ENCODE measurements around the gene MAP2K6. TPM values are rescaled to one million over a fixed set of nuclear protein-coding genes. Genes with fewer than 3 reads are reported as not detected.

MAP2K6 gene
- total RNA-seq, 1 experiment from 2014 or later = 12.2 TPM

DNA sequence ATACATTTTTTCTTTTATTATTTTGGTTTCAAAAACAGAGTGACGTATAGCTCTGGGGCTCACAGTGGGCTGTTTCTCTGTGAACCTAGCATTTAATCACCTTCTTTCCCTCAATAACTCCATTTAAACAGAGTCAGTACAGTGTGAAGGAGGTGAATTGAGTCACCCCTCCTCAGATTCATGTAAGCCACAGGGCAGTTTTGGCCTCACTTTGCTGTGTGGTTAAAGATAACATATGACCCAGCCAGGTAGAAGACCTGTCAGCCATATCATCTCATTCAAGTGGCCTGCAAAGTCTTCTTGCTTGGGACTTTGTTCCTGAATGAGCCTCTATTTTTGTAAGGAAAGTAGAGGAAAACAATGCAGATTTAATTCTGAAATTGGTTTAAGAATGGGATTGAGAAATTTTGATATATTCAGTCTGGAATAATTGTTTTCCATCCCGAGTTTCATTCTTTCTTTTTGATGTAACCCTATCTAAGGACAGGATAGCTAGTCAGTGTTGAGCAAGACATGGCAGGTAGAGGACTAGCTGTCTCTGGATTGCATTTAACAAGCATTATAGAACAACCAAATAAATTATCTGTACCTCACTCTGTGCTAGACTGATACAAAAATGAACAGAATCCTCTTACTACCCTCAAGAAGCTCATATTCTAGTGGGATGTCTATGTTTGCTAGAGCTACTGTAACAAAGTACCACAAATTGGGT lies 13.1 kb downstream of the MAP2K6 start:
- Histone ChIP-seq H3K36me3 (ENCODE audit: low read depth, low read length) (no peaks in the 10 kb centered on the region), H3F3A (ENCODE audit: low read length, unreplicated experiment) (no peaks in the 10 kb centered on the region), H3K9ac (ENCODE audit: low read length) (no peak overlapping the region), H3K27me3 (ENCODE audit: low read length) (no peaks in the 10 kb centered on the region), H2AFZ (ENCODE audit: low read length) (no peak overlapping the region), H3K4me3 (ENCODE audit: low read length) (no peak overlapping the region), H3K27ac (ENCODE audit: low read length) (no peak overlapping the region), H3K4me2 (ENCODE audit: low read length) (no peak overlapping the region), H3K4me1 (ENCODE audit: insufficient read depth, low read length) (peaks cover 11% of the 10 kb centered on the region), H3K79me2 (ENCODE audit: low read length) (no peaks in the 10 kb centered on the region), H4K20me1 (ENCODE audit: low read length) (no peaks in the 10 kb centered on the region), H3K9me2 (replicated peaks; ENCODE audit: low read length) (no peaks in the 10 kb centered on the region), H3K9me3 (ENCODE audit: low read length) (no peaks in the 10 kb centered on the region)
- no TSS peak for BruUV-seq (replicated peaks)
- DNase-seq (no peak), ATAC-seq (no peak)
- POLR2A ChIA-PET (ENCODE audit: unreplicated experiment) = no interaction called here
- TF ChIP-seq EZH2 (IDR thresholded peaks at IDR 0.05; ENCODE audit: low read length, unreplicated experiment) (no peak), EZH2phosphoT487 (IDR thresholded peaks at IDR 0.05; ENCODE audit: borderline replicate concordance, low read length) (no peak)
- TF ChIP-seq, protein P1, sequence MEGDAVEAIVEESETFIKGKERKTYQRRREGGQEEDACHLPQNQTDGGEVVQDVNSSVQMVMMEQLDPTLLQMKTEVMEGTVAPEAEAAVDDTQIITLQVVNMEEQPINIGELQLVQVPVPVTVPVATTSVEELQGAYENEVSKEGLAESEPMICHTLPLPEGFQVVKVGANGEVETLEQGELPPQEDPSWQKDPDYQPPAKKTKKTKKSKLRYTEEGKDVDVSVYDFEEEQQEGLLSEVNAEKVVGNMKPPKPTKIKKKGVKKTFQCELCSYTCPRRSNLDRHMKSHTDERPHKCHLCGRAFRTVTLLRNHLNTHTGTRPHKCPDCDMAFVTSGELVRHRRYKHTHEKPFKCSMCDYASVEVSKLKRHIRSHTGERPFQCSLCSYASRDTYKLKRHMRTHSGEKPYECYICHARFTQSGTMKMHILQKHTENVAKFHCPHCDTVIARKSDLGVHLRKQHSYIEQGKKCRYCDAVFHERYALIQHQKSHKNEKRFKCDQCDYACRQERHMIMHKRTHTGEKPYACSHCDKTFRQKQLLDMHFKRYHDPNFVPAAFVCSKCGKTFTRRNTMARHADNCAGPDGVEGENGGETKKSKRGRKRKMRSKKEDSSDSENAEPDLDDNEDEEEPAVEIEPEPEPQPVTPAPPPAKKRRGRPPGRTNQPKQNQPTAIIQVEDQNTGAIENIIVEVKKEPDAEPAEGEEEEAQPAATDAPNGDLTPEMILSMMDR (conservative IDR thresholded peaks at IDR 0.05; ENCODE audit: low read depth, low read length) = no peak
- intact Hi-C loops (cut with micrococcal nuclease) = no loop called here
- CTCF ChIA-PET = no interaction called here

DNA sequence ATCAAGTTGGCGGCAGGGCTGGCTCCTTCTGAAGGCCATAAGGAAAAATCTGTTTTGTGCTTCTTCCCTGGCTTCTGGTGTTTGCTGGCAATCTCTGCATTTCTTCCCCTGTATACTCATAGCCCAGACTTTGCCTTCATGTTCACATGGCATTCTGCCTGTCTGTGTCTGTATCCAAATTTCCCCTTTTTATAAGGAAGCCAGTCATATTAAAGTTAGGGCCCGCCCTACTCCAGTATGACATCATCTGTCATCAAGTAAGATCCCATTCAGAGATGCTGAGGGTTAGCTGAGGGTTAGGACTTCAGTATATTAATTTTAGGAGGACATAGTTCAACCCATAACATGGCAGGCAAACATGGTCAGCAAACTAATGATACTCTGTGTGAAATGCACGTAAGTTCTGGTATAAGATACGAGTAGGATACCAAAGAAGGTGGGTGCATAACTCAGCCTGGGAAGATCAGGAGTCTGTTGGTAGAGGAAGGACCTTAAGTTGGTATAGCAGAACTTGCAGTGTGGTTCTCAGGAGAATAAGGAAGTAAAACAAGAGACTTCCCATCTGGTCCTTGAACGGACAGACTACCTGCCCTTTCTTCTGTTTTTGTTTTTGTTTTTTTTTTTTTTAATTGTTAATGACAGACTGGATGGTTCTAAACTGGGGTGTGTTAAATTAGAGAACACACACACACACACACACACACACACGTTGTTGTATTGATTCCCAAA lies 13.9 kb downstream of the MAP2K6 start:
- ChIA-PET CTCF (interaction anchor here (0.5 kb wide), 1 partner anchor 740 kb away, joined by 4 read pairs; no protein-coding TSS in a partner anchor), POLR2A (ENCODE audit: unreplicated experiment) (no interaction called here)
- ATAC-seq (no peak), DNase-seq (no peak)
- no TSS peak for BruUV-seq (replicated peaks)
- Histone ChIP-seq H3K36me3 (ENCODE audit: low read depth, low read length) (no peaks in the 10 kb centered on the region), H3K27ac (ENCODE audit: low read length) (no peak overlapping the region), H3K4me1 (ENCODE audit: insufficient read depth, low read length) (peaks cover 7% of the 10 kb centered on the region), H3K4me2 (ENCODE audit: low read length) (no peak overlapping the region), H3K9ac (ENCODE audit: low read length) (no peak overlapping the region), H3K4me3 (ENCODE audit: low read length) (no peak overlapping the region), H2AFZ (ENCODE audit: low read length) (no peak overlapping the region), H3K79me2 (ENCODE audit: low read length) (no peaks in the 10 kb centered on the region), H3F3A (ENCODE audit: low read length, unreplicated experiment) (no peaks in the 10 kb centered on the region), H3K9me3 (ENCODE audit: low read length) (no peaks in the 10 kb centered on the region), H3K27me3 (ENCODE audit: low read length) (no peaks in the 10 kb centered on the region), H4K20me1 (ENCODE audit: low read length) (no peaks in the 10 kb centered on the region), H3K9me2 (replicated peaks; ENCODE audit: low read length) (no peaks in the 10 kb centered on the region)
- intact Hi-C loops (cut with micrococcal nuclease) = no loop called here
- TF ChIP-seq EZH2phosphoT487 (IDR thresholded peaks at IDR 0.05; ENCODE audit: borderline replicate concordance, low read length) (no peak), EZH2 (IDR thresholded peaks at IDR 0.05; ENCODE audit: low read length, unreplicated experiment) (no peak)
- TF ChIP-seq, protein P1 (conservative IDR thresholded peaks at IDR 0.05; ENCODE audit: low read depth, low read length) = no peak

DNA sequence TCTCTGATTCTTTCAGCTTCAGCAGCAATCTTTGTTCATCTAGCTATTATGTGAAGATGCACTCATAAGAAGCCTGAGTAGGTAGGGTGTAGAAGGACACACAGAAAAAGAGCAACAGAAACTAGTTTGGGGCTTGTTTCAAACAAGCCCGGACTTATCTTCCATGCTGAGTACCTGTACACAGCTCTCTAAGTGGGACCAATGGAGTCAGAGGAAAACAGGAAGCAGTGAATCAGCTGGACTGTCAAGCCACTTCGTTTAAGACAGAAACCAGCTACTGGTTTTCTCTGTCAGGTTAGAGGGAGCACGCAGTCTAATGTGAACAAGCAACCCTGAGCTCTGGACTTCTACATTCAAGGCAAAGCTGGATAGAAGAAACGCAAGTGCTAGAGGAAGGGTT lies 16.0 kb downstream of the MAP2K6 start:
- Histone ChIP-seq H3K27ac (ENCODE audit: low read length) (no peak overlapping the region), H3K9me2 (replicated peaks; ENCODE audit: low read length) (no peaks in the 10 kb centered on the region), H3K4me2 (ENCODE audit: low read length) (no peak overlapping the region), H3K9ac (ENCODE audit: low read length) (no peak overlapping the region), H3K4me3 (ENCODE audit: low read length) (no peak overlapping the region), H3K27me3 (ENCODE audit: low read length) (no peaks in the 10 kb centered on the region), H3K4me1 (ENCODE audit: insufficient read depth, low read length) (peaks cover 5% of the 10 kb centered on the region), H4K20me1 (ENCODE audit: low read length) (no peaks in the 10 kb centered on the region), H3K9me3 (ENCODE audit: low read length) (no peaks in the 10 kb centered on the region), H3F3A (ENCODE audit: low read length, unreplicated experiment) (no peaks in the 10 kb centered on the region), H3K36me3 (ENCODE audit: low read depth, low read length) (no peaks in the 10 kb centered on the region), H3K79me2 (ENCODE audit: low read length) (no peaks in the 10 kb centered on the region), H2AFZ (ENCODE audit: low read length) (no peak overlapping the region)
- BruUV-seq (replicated peaks) = no TSS peak
- ChIA-PET POLR2A (ENCODE audit: unreplicated experiment) (no interaction called here), CTCF (interaction anchor here (1.2 kb wide), 1 partner anchor 96 kb away, joined by 4 read pairs; no protein-coding TSS in a partner anchor)
- no peak for ATAC-seq
- DNase-seq = no peak
- intact Hi-C loops (cut with micrococcal nuclease) = no loop called here
- no peak for TF ChIP-seq EZH2phosphoT487 (IDR thresholded peaks at IDR 0.05; ENCODE audit: borderline replicate concordance, low read length)
- no peak for TF ChIP-seq EZH2 (IDR thresholded peaks at IDR 0.05; ENCODE audit: low read length, unreplicated experiment)
- TF ChIP-seq, protein P1 (conservative IDR thresholded peaks at IDR 0.05; ENCODE audit: low read depth, low read length) = no peak

All from PC-3 (cell line).